ENCODE data around the gene PCDHAC1. TPM values are rescaled to one million over a fixed set of nuclear protein-coding genes. Genes with fewer than 3 reads are reported as not detected.

Gene PCDHAC1
- total and polyA plus RNA-seq, 2 donors from 2014 or later = 0.43 to 2.9 TPM

GRCh38 chr5:140946578-140946977 is 20.5 kb downstream of the PCDHAC1 start:
- Histone ChIP-seq H3K4me1 (ENCODE audit: control insufficient read depth in 2 of 3, insufficient read depth in 2 of 3, low read depth in 1 of 3, low read length in 3 of 3) (no peaks in the 10 kb centered on the region), H3K9me3 (ENCODE audit: control insufficient read depth in 2 of 3, insufficient read depth in 1 of 3, low read length in 3 of 3) (peaks cover 0 to 5% (median 5%) of the 10 kb centered on the region in 3 donors), H3K4me3 (ENCODE audit: low read length in 3 of 3) (no peak overlapping the region), H3K36me3 (ENCODE audit: control insufficient read depth in 2 of 3, insufficient read depth in 3 of 3, low read length in 3 of 3) (no peaks in the 10 kb centered on the region), H3K27me3 (ENCODE audit: control insufficient read depth, insufficient read depth, low read length) (no peaks in the 10 kb centered on the region), H3K27ac (ENCODE audit: low read depth in 2 of 2, low read length in 2 of 2) (no peak overlapping the region), H3K9ac (ENCODE audit: low read length in 3 of 3) (no peak overlapping the region)
- DNase-seq (no peak), FAIRE-seq (no peak)
- intact Hi-C loops (cut with DNase I) = no loop called here
- no peak for TF ChIP-seq CTCF (IDR thresholded peaks at IDR 0.05; ENCODE audit: borderline replicate concordance, extremely low read depth, insufficient read depth)

- Histone ChIP-seq H3K4me1 (ENCODE audit: control insufficient read depth in 2 of 3, insufficient read depth in 2 of 3, low read depth in 1 of 3, low read length in 3 of 3) (no peaks in the 10 kb centered on the region), H3K4me3 (ENCODE audit: low read length in 3 of 3) (no peak overlapping the region), H3K27ac (ENCODE audit: low read depth in 2 of 2, low read length in 2 of 2) (no peak overlapping the region), H3K9me3 (ENCODE audit: control insufficient read depth in 2 of 3, insufficient read depth in 1 of 3, low read length in 3 of 3) (no peaks in the 10 kb centered on the region), H3K36me3 (ENCODE audit: control insufficient read depth in 2 of 3, insufficient read depth in 3 of 3, low read length in 3 of 3) (no peaks in the 10 kb centered on the region), H3K9ac (ENCODE audit: low read length in 3 of 3) (no peak overlapping the region), H3K27me3 (ENCODE audit: control insufficient read depth, insufficient read depth, low read length) (no peaks in the 10 kb centered on the region)
- TF ChIP-seq CTCF (IDR thresholded peaks at IDR 0.05; ENCODE audit: borderline replicate concordance, extremely low read depth, insufficient read depth) = no peak
- DNase-seq (no peak), FAIRE-seq (no peak)
- intact Hi-C loops (cut with DNase I) = no loop called here
These were observed 25.5 kb downstream of the PCDHAC1 start for GRCh38 chr5:140951636-140952035.

- DNase-seq (no peak), FAIRE-seq (no peak)
- intact Hi-C loops (cut with DNase I) = no loop called here
- Histone ChIP-seq H3K36me3 (ENCODE audit: control insufficient read depth in 2 of 3, insufficient read depth in 3 of 3, low read length in 3 of 3) (no peaks in the 10 kb centered on the region), H3K4me1 (ENCODE audit: control insufficient read depth in 2 of 3, insufficient read depth in 2 of 3, low read depth in 1 of 3, low read length in 3 of 3) (no peaks in the 10 kb centered on the region), H3K27me3 (ENCODE audit: control insufficient read depth, insufficient read depth, low read length) (no peaks in the 10 kb centered on the region), H3K4me3 (ENCODE audit: low read length in 3 of 3) (no peak overlapping the region), H3K27ac (ENCODE audit: low read depth in 2 of 2, low read length in 2 of 2) (no peak overlapping the region), H3K9me3 (ENCODE audit: control insufficient read depth in 2 of 3, insufficient read depth in 1 of 3, low read length in 3 of 3) (no peaks in the 10 kb centered on the region), H3K9ac (ENCODE audit: low read length in 3 of 3) (no peak overlapping the region)
- no peak for TF ChIP-seq CTCF (IDR thresholded peaks at IDR 0.05; ENCODE audit: borderline replicate concordance, extremely low read depth, insufficient read depth)
These were observed 27.1 kb downstream of the PCDHAC1 start for GRCh38 chr5:140953234-140953633.

- no peak for DNase-seq
- Histone ChIP-seq H3K9me3 (ENCODE audit: control insufficient read depth in 2 of 3, insufficient read depth in 1 of 3, low read length in 3 of 3) (no peaks in the 10 kb centered on the region), H3K4me1 (ENCODE audit: control insufficient read depth in 2 of 3, insufficient read depth in 2 of 3, low read depth in 1 of 3, low read length in 3 of 3) (peaks cover 0 to 6% (median 0%) of the 10 kb centered on the region in 3 donors), H3K36me3 (ENCODE audit: control insufficient read depth in 2 of 3, insufficient read depth in 3 of 3, low read length in 3 of 3) (no peaks in the 10 kb centered on the region), H3K9ac (ENCODE audit: low read length in 3 of 3) (no peak overlapping the region), H3K27me3 (ENCODE audit: control insufficient read depth, insufficient read depth, low read length) (peaks cover 4% of the 10 kb centered on the region), H3K27ac (ENCODE audit: low read depth in 2 of 2, low read length in 2 of 2) (no peak overlapping the region), H3K4me3 (ENCODE audit: low read length in 3 of 3) (no peak overlapping the region)
- TF ChIP-seq CTCF (IDR thresholded peaks at IDR 0.05; ENCODE audit: borderline replicate concordance, extremely low read depth, insufficient read depth) = no peak
- intact Hi-C loops (cut with DNase I) = no loop called here
- no peak for FAIRE-seq
These were observed 36.1 kb downstream of the PCDHAC1 start for GRCh38 chr5:140962190-140962589.

All from kidney (tissue), 14 donors.